ENCODE measurements around the gene MTX1. TPM values are rescaled to one million over a fixed set of nuclear protein-coding genes. Genes with fewer than 3 reads are reported as not detected.

The MTX1 gene
- total RNA-seq, 1 donor: 42.7 TPM

- H3K27me3 ChIP-seq (ENCODE audit: insufficient read depth, low read length): no peaks in the 10 kb centered on the region
- peak overlapping the region; percentile 100 for H3K4me2 ChIP-seq (ENCODE audit: insufficient read depth, low read length)
- TF ChIP-seq CTCF (IDR thresholded peaks at IDR 0.05; ENCODE audit: extremely low read depth, low read depth, low read length): peak; percentile 84
- peaks cover 13% of the 10 kb centered on the region for H3K79me2 ChIP-seq (ENCODE audit: insufficient read depth, low read length)
- H4K20me1 ChIP-seq (ENCODE audit: insufficient read depth, low read length): no peaks in the 10 kb centered on the region
- peaks cover 17% of the 10 kb centered on the region for H3K36me3 ChIP-seq (ENCODE audit: insufficient read depth, low read length)
- peak; percentile 96 for DNase-seq (ENCODE audit: insufficient read length, low spot score, missing footprints)
- peak overlapping the region; percentile 95 for H3K4me3 ChIP-seq (ENCODE audit: insufficient read depth, low read length)
- no peaks in the 10 kb centered on the region for H3K9me3 ChIP-seq (ENCODE audit: low read depth, low read length)
- peaks cover 27% of the 10 kb centered on the region for H3K4me1 ChIP-seq (ENCODE audit: insufficient read depth, low read length)
- H2AFZ ChIP-seq (ENCODE audit: low read length): peak overlapping the region; percentile 1
- H3K27ac ChIP-seq (ENCODE audit: low read depth, low read length): peak overlapping the region; percentile 70
These were observed 1.3 kb upstream of the MTX1 start for GRCh38 chr1:155206891-155207805.

- Histone ChIP-seq H2AFZ (ENCODE audit: low read length) (peak within 1 kb of the TSS; percentile 74), H3K4me1 (ENCODE audit: insufficient read depth, low read length) (peaks cover 27% of the 10 kb centered on the region), H3K4me3 (ENCODE audit: insufficient read depth, low read length) (peak within 1 kb of the TSS; percentile 95), H3K4me2 (ENCODE audit: insufficient read depth, low read length) (peak within 1 kb of the TSS; percentile 100), H3K27me3 (ENCODE audit: insufficient read depth, low read length) (no peaks in the 10 kb centered on the region), H3K9me3 (ENCODE audit: low read depth, low read length) (no peaks in the 10 kb centered on the region), H3K36me3 (ENCODE audit: insufficient read depth, low read length) (peaks cover 17% of the 10 kb centered on the region), H3K27ac (ENCODE audit: low read depth, low read length) (peak within 1 kb of the TSS; percentile 94), H3K79me2 (ENCODE audit: insufficient read depth, low read length) (peaks cover 13% of the 10 kb centered on the region), H4K20me1 (ENCODE audit: insufficient read depth, low read length) (no peaks in the 10 kb centered on the region)
- no peak for TF ChIP-seq CTCF (IDR thresholded peaks at IDR 0.05; ENCODE audit: extremely low read depth, low read depth, low read length)
- peak; percentile 92 for DNase-seq (ENCODE audit: insufficient read length, low spot score, missing footprints)
These were observed 522 bp upstream of the MTX1 start, which contains the start of gene THBS3 for GRCh38 chr1:155207806-155208540. TSS of gene THBS3 (minus strand) at chr1:155207897. CDS start at chr1:155207876, 21 bp downstream.

- Histone ChIP-seq H3K4me1 (ENCODE audit: insufficient read depth, low read length) (peaks cover 27% of the 10 kb centered on the region), H2AFZ (ENCODE audit: low read length) (peak overlapping the region; percentile 86), H4K20me1 (ENCODE audit: insufficient read depth, low read length) (no peaks in the 10 kb centered on the region), H3K4me2 (ENCODE audit: insufficient read depth, low read length) (peak overlapping the region; percentile 100), H3K79me2 (ENCODE audit: insufficient read depth, low read length) (peaks cover 13% of the 10 kb centered on the region), H3K27me3 (ENCODE audit: insufficient read depth, low read length) (no peaks in the 10 kb centered on the region), H3K9me3 (ENCODE audit: low read depth, low read length) (no peaks in the 10 kb centered on the region), H3K27ac (ENCODE audit: low read depth, low read length) (peak overlapping the region; percentile 94), H3K36me3 (ENCODE audit: insufficient read depth, low read length) (peaks cover 17% of the 10 kb centered on the region), H3K4me3 (ENCODE audit: insufficient read depth, low read length) (peak overlapping the region; percentile 95)
- peak; percentile 26 for DNase-seq (ENCODE audit: insufficient read length, low spot score, missing footprints)
- TF ChIP-seq CTCF (IDR thresholded peaks at IDR 0.05; ENCODE audit: extremely low read depth, low read depth, low read length): no peak
These were observed 822 bp downstream of the MTX1 start for GRCh38 chr1:155209312-155209721.

All from osteoblast (primary cell).